K562 (cell line): ENCODE data around the gene GMPR. TPM values are rescaled to one million over a fixed set of nuclear protein-coding genes. Genes with fewer than 3 reads are reported as not detected.
A peak's percentile ranks its signal among the peaks of the same experiment; 100 is the strongest.

Source experiments
- CREB3 ChIP-seq: fragments of 450-650 bp; conservative IDR thresholded peaks from 2 replicates; pipeline ENCODE4 v1.6.1; 2016; ENCODE audit warnings: missing genetic modification characterization, low read depth, mild to moderate bottlenecking, missing compliant biosample characterization, moderate library complexity
- CXXC5 ChIP-seq: fragments of 250-450 bp; sonication (Bioruptor Pico); IDR thresholded peaks from 2 replicates; pipeline ENCODE4 v1.8.0; 2022; ENCODE audit warnings: inconsistent platforms, mild to moderate bottlenecking, moderate library complexity
- GATA2 ChIP-seq: sonication (generic); formaldehyde crosslinking; IDR thresholded peaks from 2 replicates; pipeline ENCODE4 v1.4.0; 2020; ENCODE audit warnings: mild to moderate bottlenecking, missing genetic modification reagents
- HDAC3 ChIP-seq: fragments of 450-650 bp; IDR thresholded peaks from 2 replicates; pipeline ENCODE4 v1.6.1; 2018; ENCODE audit warnings: borderline replicate concordance, mild to moderate bottlenecking, moderate library complexity; ENCODE audit not compliant: partially characterized antibody
- JUN ChIP-seq, 2 experiments: sonication (generic) in 1 of 2; formaldehyde crosslinking in 1 of 2; IDR thresholded peaks; 2 replicates each; pipeline versions ENCODE4 v1.6.1 to v1.8.0; 2012 to 2022; ENCODE audit warnings: borderline replicate concordance in 2 of 2, mild to moderate bottlenecking in 2 of 2, improper control_type of control experiment in 1 of 2, low read depth in 1 of 2, low read length in 1 of 2, missing genetic modification reagents in 1 of 2
- JUNB ChIP-seq: fragments of 450-650 bp; formaldehyde crosslinking; conservative IDR thresholded peaks from 2 replicates; pipeline ENCODE4 v1.4.0; 2020; ENCODE audit warnings: mild to moderate bottlenecking
- KAT2B ChIP-seq: IDR thresholded peaks from one replicate; pipeline ENCODE4 v1.6.1; 2012; ENCODE audit warnings: low read depth, mild to moderate bottlenecking, control low read depth, inconsistent platforms, low read length, moderate library complexity
- LARP7 ChIP-seq: fragments of 450-650 bp; IDR thresholded peaks from 2 replicates; pipeline ENCODE4 v1.6.1; 2016
- LEF1 ChIP-seq: fragments of 450-650 bp; IDR thresholded peaks from 2 replicates; pipeline ENCODE4 v1.6.1; 2016; ENCODE audit warnings: mild to moderate bottlenecking
- MTA2 ChIP-seq: fragments of 450-650 bp; IDR thresholded peaks from 2 replicates; pipeline ENCODE4 v1.6.1; 2016; ENCODE audit warnings: low read depth
- MYC ChIP-seq, 2 experiments: fragments of 250-450 bp in 1 of 2; sonication (Bioruptor Pico) in 1 of 2; IDR thresholded peaks; 2 replicates each; pipeline versions ENCODE4 v1.5.1 to v1.6.1; 2012 to 2021; ENCODE audit warnings: low read depth in 2 of 2, borderline replicate concordance in 1 of 2, improper control_type of control experiment in 1 of 2, low read length in 1 of 2, mild to moderate bottlenecking in 1 of 2, moderate library complexity in 1 of 2
- NCOA1 ChIP-seq: fragments of 450-650 bp; IDR thresholded peaks from 2 replicates; pipeline ENCODE4 v1.6.1; 2016; ENCODE audit warnings: low read depth
- NUFIP1 ChIP-seq: fragments of 450-650 bp; IDR thresholded peaks from 2 replicates; pipeline ENCODE4 v1.6.1; 2018; ENCODE audit not compliant: partially characterized antibody
- PCBP1 ChIP-seq: fragments of 200-400 bp; formaldehyde crosslinking; IDR thresholded peaks from 2 replicates; pipeline ENCODE4 v1.6.1; 2018; ENCODE audit warnings: mild to moderate bottlenecking, low read depth, low read length; ENCODE audit not compliant: poor library complexity, severe bottlenecking
- PML ChIP-seq: IDR thresholded peaks from 2 replicates; pipeline ENCODE4 v1.6.1; 2012; ENCODE audit warnings: low read length, inconsistent platforms
- POLR2AphosphoS5 ChIP-seq: IDR thresholded peaks from 2 replicates; pipeline ENCODE4 v1.6.1; 2011; ENCODE audit warnings: mild to moderate bottlenecking, low read depth, low read length, moderate library complexity; ENCODE audit not compliant: control insufficient read depth, insufficient read depth
- PRMT5 ChIP-seq: sonication (generic); formaldehyde crosslinking; IDR thresholded peaks from 2 replicates; pipeline ENCODE4 v1.5.0; 2020; ENCODE audit warnings: missing genetic modification reagents
- SMAD4 ChIP-seq: fragments of 250-450 bp; sonication (Bioruptor Pico); conservative IDR thresholded peaks from 2 replicates; pipeline ENCODE4 v1.8.0; 2021; ENCODE audit warnings: inconsistent platforms, mild to moderate bottlenecking, moderate library complexity
- SMARCC2 ChIP-seq: fragments of 450-650 bp; IDR thresholded peaks from 2 replicates; pipeline ENCODE4 v1.6.1; 2017; ENCODE audit warnings: antibody characterized with exemption, moderate library complexity, mild to moderate bottlenecking, low read depth
- SMARCE1 ChIP-seq: fragments of 450-650 bp; IDR thresholded peaks from 2 replicates; pipeline ENCODE4 v1.7.1; 2016; ENCODE audit warnings: mild to moderate bottlenecking
- ZNF24 ChIP-seq: fragments of 450-650 bp; IDR thresholded peaks from 2 replicates; pipeline ENCODE4 v1.6.1; 2016
- ZNF395 ChIP-seq: fragments of 200-800 bp; sonication (Bioruptor generic); IDR thresholded peaks from 2 replicates; pipeline ENCODE4 v1.6.1; 2017; ENCODE audit warnings: missing genetic modification characterization, missing compliant biosample characterization
- ZNF449 ChIP-seq: fragments of 250-450 bp; sonication (Bioruptor Pico); IDR thresholded peaks from 2 replicates; pipeline ENCODE4 v1.8.0; 2022; ENCODE audit warnings: moderate library complexity, mild to moderate bottlenecking, inconsistent platforms
- ZNF766 ChIP-seq: fragments of 200-800 bp; sonication (Bioruptor generic); conservative IDR thresholded peaks from 2 replicates; pipeline ENCODE4 v1.6.1; 2016; ENCODE audit warnings: missing genetic modification characterization, missing compliant biosample characterization
- polyA plus RNA-seq, 8 experiments: library from polyadenylated mRNA; depleted of rRNA in 4 of 8; stranded (reverse) in 5 of 8; unstranded in 3 of 8; fragments of >200 nt; fragmentation: Nextera tagmentation in 2 of 8; fragmentation: Illumina TruSeq in 1 of 8; extraction: Ambion mirVana in 2 of 8; extraction: Trizol in 1 of 8; gene quantifications; 2 replicates each; pipeline versions ENCODE4 v1.2.1 to v1.2.3, GENCODE V29; 2011 to 2014; ENCODE audit warnings: inconsistent platforms in 1 of 8, missing spikeins in 1 of 8
- total RNA-seq, 7 experiments: library from RNA; depleted of rRNA in 6 of 7; stranded (reverse); fragments of >200 nt in 6 of 7; fragmentation: Illumina TruSeq in 2 of 7; extraction: Trizol in 2 of 7; gene quantifications; 2 replicates each; pipeline versions ENCODE4 v1.2.1 to v1.2.3, GENCODE V29; 2011 to 2021; ENCODE audit warnings: low replicate concordance in 1 of 7

GMPR gene
- total and polyA plus RNA-seq, 9 of the 15 experiments (the other 6 are each of a cell fraction or from before 2014, with no cell fraction given), result 34.6 to 83.7 (median 49.8) TPM

GRCh38 chr6:16224409-16224808, 14.0 kb upstream of the GMPR start (continued):
- no peak for TF ChIP-seq NUFIP1
- peak; percentile 95; the same call in 1 of the 2 replicates for TF ChIP-seq ZNF395 (CRISPR knock-in tag)
- TF ChIP-seq POLR2AphosphoS5, result peak; percentile 86
- no peak for TF ChIP-seq LARP7
- TF ChIP-seq PRMT5 (CRISPR knock-in tag), result no peak
- TF ChIP-seq MYC (IDR thresholded peaks at IDR 0.05; ENCODE audit: low read depth, low read length), result peak; percentile 90
- 0 out of 2 replicates have a peak, but pooled peaks have one; percentile 9 for TF ChIP-seq MYC (CRISPR knock-in tag; IDR thresholded peaks at IDR 0.05; ENCODE audit: borderline replicate concordance, low read depth)
- peak; percentile 98 for TF ChIP-seq SMARCE1
- peak; percentile 91 for TF ChIP-seq SMARCC2
- peak; percentile 79 for TF ChIP-seq HDAC3
- TF ChIP-seq MTA2, result peak; percentile 88
- no peak; the same call in 1 of the 2 replicates for TF ChIP-seq ZNF449 (CRISPR knock-in tag)
- TF ChIP-seq CXXC5 (CRISPR knock-in tag), result peak; percentile 67; the same call in 1 of the 2 replicates
- TF ChIP-seq LEF1, result peak; percentile 80
- peak; percentile 94; the same call in 1 of the 2 replicates for TF ChIP-seq PML
- no peak for TF ChIP-seq JUN (IDR thresholded peaks at IDR 0.05; ENCODE audit: borderline replicate concordance, low read depth, low read length)
- TF ChIP-seq JUN (CRISPR knock-in tag; IDR thresholded peaks at IDR 0.05; ENCODE audit: borderline replicate concordance), result no peak
- TF ChIP-seq ZNF766 (CRISPR knock-in tag), result peak; percentile 84
- 0 out of 2 replicates have a peak, but pooled peaks have one; percentile 8 for TF ChIP-seq CREB3 (tag)
- peak; percentile 89 for TF ChIP-seq GATA2 (CRISPR knock-in tag)
- TF ChIP-seq PCBP1, result no peak
- peak; percentile 30; the same call in 1 of the 2 replicates for TF ChIP-seq NCOA1
- TF ChIP-seq SMAD4 (CRISPR knock-in tag), result peak; percentile 89
- no peak for TF ChIP-seq KAT2B
- TF ChIP-seq JUNB (CRISPR knock-in tag), result no peak
- TF ChIP-seq ZNF24, result no peak
